Loucy (cell line): ENCODE measurements around the gene SH3RF1.

Source experiments
- H2AFZ ChIP-seq: fragments of 200-600 bp; sonication (generic); 2 replicates; pipeline ENCODE4 v1.6.0; 2016; ENCODE audit warnings: antibody characterized with exemption, mild to moderate bottlenecking, low read length, moderate library complexity
- H3F3A ChIP-seq: fragments of 200-600 bp; 2 replicates; pipeline ENCODE4 v1.6.0; 2016; ENCODE audit warnings: antibody characterized with exemption, low read depth, mild to moderate bottlenecking
- H3K27me3 ChIP-seq: fragments of 200-600 bp; sonication (generic); 2 replicates; pipeline ENCODE4 v1.6.1; 2014; ENCODE audit warnings: low read length, mild to moderate bottlenecking; ENCODE audit not compliant: insufficient read depth, poor library complexity, severe bottlenecking
- H3K36me3 ChIP-seq: fragments of 200-600 bp; sonication (generic); 2 replicates; pipeline ENCODE4 v1.6.1; 2016; ENCODE audit warnings: low read length; ENCODE audit not compliant: insufficient read depth
- H3K4me1 ChIP-seq: fragments of 200-600 bp; sonication (generic); 2 replicates; pipeline ENCODE4 v1.5.1; 2014; ENCODE audit warnings: low read length, mild to moderate bottlenecking; ENCODE audit not compliant: insufficient read depth, poor library complexity, severe bottlenecking
- H3K4me2 ChIP-seq: fragments of 200-600 bp; sonication (generic); 2 replicates; pipeline ENCODE4 v1.6.0; 2014; ENCODE audit warnings: antibody characterized with exemption, low read length, low read depth, mild to moderate bottlenecking; ENCODE audit not compliant: poor library complexity, severe bottlenecking
- H3K4me3 ChIP-seq: fragments of 200-600 bp; sonication (generic); 2 replicates; pipeline ENCODE4 v1.5.1; 2014; ENCODE audit warnings: low read length, mild to moderate bottlenecking, mixed read lengths; ENCODE audit not compliant: poor library complexity, severe bottlenecking
- H3K79me2 ChIP-seq: fragments of 200-600 bp; sonication (generic); 2 replicates; pipeline ENCODE4 v1.6.1; 2014; ENCODE audit warnings: low read length; ENCODE audit not compliant: insufficient read depth
- H3K9ac ChIP-seq: fragments of 200-600 bp; sonication (generic); 2 replicates; pipeline ENCODE4 v1.6.0; 2014; ENCODE audit warnings: mild to moderate bottlenecking, low read depth, low read length, moderate library complexity; ENCODE audit not compliant: poor library complexity, severe bottlenecking
- H3K9me2 ChIP-seq: fragments of 200-600 bp; sonication (generic); replicated peaks from 2 replicates; pipeline ENCODE4 v1.6.1; 2016; ENCODE audit warnings: low read depth, low read length, mixed read lengths
- H3K9me3 ChIP-seq: fragments of 200-600 bp; sonication (generic); 2 replicates; pipeline ENCODE4 v1.6.1; 2014; ENCODE audit warnings: mild to moderate bottlenecking, antibody characterized with exemption, low read length, low read depth; ENCODE audit not compliant: insufficient read depth
- H4K20me1 ChIP-seq: fragments of 200-600 bp; sonication (generic); 2 replicates; pipeline ENCODE4 v1.6.0; 2014; ENCODE audit warnings: antibody characterized with exemption, low read length, mild to moderate bottlenecking; ENCODE audit not compliant: insufficient read depth, poor library complexity, severe bottlenecking
- CTCF ChIP-seq: fragments of 200-600 bp; sonication (generic); conservative IDR thresholded peaks from 2 replicates; pipeline ENCODE4 v1.5.1; 2014; ENCODE audit warnings: mild to moderate bottlenecking, antibody characterized with exemption, low read length
- EZH2phosphoT487 ChIP-seq: fragments of 200-600 bp; IDR thresholded peaks from 2 replicates; pipeline ENCODE4 v1.6.1; 2018; ENCODE audit warnings: antibody characterized with exemption, mild to moderate bottlenecking, moderate library complexity, borderline replicate concordance

Gene SH3RF1

GRCh38 chr4:169256856-169257761 lies 13.6 kb downstream of the SH3RF1 start:
- Histone ChIP-seq H4K20me1 (no peaks in the 10 kb centered on the region), H3K9me2 (no peaks in the 10 kb centered on the region), H3K79me2 (peaks cover 16% of the 10 kb centered on the region; the same call in 1 of the 2 replicates), H2AFZ (no peak overlapping the region), H3K27me3 (no peaks in the 10 kb centered on the region), H3F3A (no peaks in the 10 kb centered on the region), H3K4me1 (peaks cover 56% of the 10 kb centered on the region), H3K36me3 (no peaks in the 10 kb centered on the region), H3K4me3 (no peak overlapping the region), H3K4me2 (peak overlapping the region; percentile 46), H3K9ac (no peak overlapping the region), H3K9me3 (no peaks in the 10 kb centered on the region)
- no peak for TF ChIP-seq EZH2phosphoT487
- no peak for TF ChIP-seq CTCF

- H3K36me3 ChIP-seq, result no peaks in the 10 kb centered on the region
- H3K79me2 ChIP-seq, result peaks cover 16% of the 10 kb centered on the region; the same call in 1 of the 2 replicates
- H3F3A ChIP-seq, result no peaks in the 10 kb centered on the region
- H4K20me1 ChIP-seq, result no peaks in the 10 kb centered on the region
- peak overlapping the region; percentile 46 for H3K4me2 ChIP-seq
- H3K27me3 ChIP-seq, result no peaks in the 10 kb centered on the region
- H3K4me3 ChIP-seq, result no peak overlapping the region
- H3K4me1 ChIP-seq, result peaks cover 55% of the 10 kb centered on the region
- H2AFZ ChIP-seq, result no peak overlapping the region
- H3K9me3 ChIP-seq, result no peaks in the 10 kb centered on the region
- no peaks in the 10 kb centered on the region for H3K9me2 ChIP-seq
- TF ChIP-seq CTCF (no peak), EZH2phosphoT487 (no peak)
- no peak overlapping the region for H3K9ac ChIP-seq
These were observed 14.6 kb downstream of the SH3RF1 start for GRCh38 chr4:169256101-169256612.

GRCh38 chr4:169254546-169254983 lies 16.2 kb downstream of the SH3RF1 start:
- Histone ChIP-seq H3K27me3 (no peaks in the 10 kb centered on the region), H3K9me3 (no peaks in the 10 kb centered on the region), H3K4me3 (no peak overlapping the region), H3K36me3 (no peaks in the 10 kb centered on the region), H2AFZ (no peak overlapping the region), H3K4me1 (peaks cover 40% of the 10 kb centered on the region), H3K9ac (no peak overlapping the region), H4K20me1 (no peaks in the 10 kb centered on the region), H3K9me2 (no peaks in the 10 kb centered on the region), H3K4me2 (no peak overlapping the region), H3K79me2 (peaks cover 8% of the 10 kb centered on the region; the same call in 1 of the 2 replicates), H3F3A (no peaks in the 10 kb centered on the region)
- TF ChIP-seq CTCF (no peak), EZH2phosphoT487 (no peak)
